Activated naive CD4-positive, alpha-beta T cell treated with anti-CD3 and anti-CD28 coated beads for 36 hours (primary cell): Measurements from ENCODE around the gene ENKUR. TPM values are rescaled to one million over a fixed set of nuclear protein-coding genes. Genes with fewer than 3 reads are reported as not detected.
A peak's percentile ranks its signal among the peaks of the same experiment; 100 is the strongest.
"Not testable (repeated sequence)": the region's sequence is repeated elsewhere in the genome, so short reads cannot be mapped to it uniquely, and the experiment has no call there.

Source experiments
- CTCF ChIA-PET: fragments of 350-600 bp; sonication (Branson Sonifier 250); formaldehyde crosslinking; loops from one replicate; lab custom pipeline; 2021; ENCODE audit warnings: antibody characterized with exemption; lab: Charles Lee
- DNase-seq: peaks from one replicate; pipeline ENCODE4 v3.0.0-alpha.2; 2020
- H3K27ac Mint-ChIP-seq: one replicate; pipeline ENCODE4 v1.8.0; 2021; ENCODE audit warnings: mild to moderate bottlenecking, mixed read lengths
- H3K27me3 Mint-ChIP-seq: one replicate; pipeline ENCODE4 v1.8.0; 2021; ENCODE audit warnings: low read depth, mixed read lengths
- H3K36me3 Mint-ChIP-seq: one replicate; pipeline ENCODE4 v1.8.0; 2021; ENCODE audit warnings: low read depth, mixed read lengths
- H3K4me1 Mint-ChIP-seq: one replicate; pipeline ENCODE4 v1.8.0; 2021; ENCODE audit warnings: low read depth, mixed read lengths
- H3K4me3 Mint-ChIP-seq: one replicate; pipeline ENCODE4 v1.8.0; 2021; ENCODE audit warnings: mild to moderate bottlenecking, moderate library complexity, mixed read lengths
- H3K9me3 Mint-ChIP-seq: one replicate; pipeline ENCODE4 v1.8.0; 2021; ENCODE audit warnings: mixed read lengths
- intact Hi-C: fragments of 100-400 bp; cut with micrococcal nuclease; formaldehyde crosslinking; loops from one replicate; pipeline ENCODE4 v1.15.1; 2023
- total RNA-seq, 2 experiments: library from RNA; stranded (reverse); gene quantifications; one replicate each; pipeline ENCODE4 v1.2.3, GENCODE V29; 2021

The ENKUR gene
- total RNA-seq, 2 experiments from 2014 or later, result not detected

DNA sequence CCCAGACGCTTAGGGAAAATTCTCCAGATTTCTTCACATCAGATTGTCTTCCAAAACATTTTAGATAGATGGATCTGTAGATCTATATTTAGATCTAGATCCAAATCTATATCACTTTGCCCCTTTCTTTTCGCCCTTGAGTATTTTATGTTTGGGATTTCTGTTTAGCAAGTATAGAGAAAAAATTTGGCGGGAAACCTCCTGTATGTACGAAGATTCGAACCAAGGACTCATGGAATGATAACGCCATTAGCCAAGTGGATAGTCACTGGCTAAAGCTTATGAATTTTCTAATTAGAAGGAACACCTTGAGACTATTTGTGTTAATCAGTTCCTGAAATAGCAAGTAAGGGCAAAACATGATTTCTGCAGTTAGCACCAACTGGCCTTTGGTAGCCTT lies 1.7 kb upstream of the ENKUR start:
- DNase-seq, result no peak
- H3K4me3 Mint-ChIP-seq, result peak overlapping the region; percentile 93
- CTCF ChIA-PET, result interaction anchor here (0.7 kb wide), 1 partner anchor 60 kb away, joined by 3 read pairs; no protein-coding TSS in a partner anchor
- H3K27ac Mint-ChIP-seq, result peak overlapping the region; percentile 99
- intact Hi-C loops, result loop anchor here (2.0 to 5.0 kb wide), 7 partner anchors 63 to 1580 kb away; partner anchors contain the start of genes APBB1IP, KIAA1217 and OTUD1
- no peaks in the 10 kb centered on the region for H3K36me3 Mint-ChIP-seq
- H3K4me1 Mint-ChIP-seq, result peaks cover 19% of the 10 kb centered on the region
- H3K9me3 Mint-ChIP-seq, result peaks cover 4% of the 10 kb centered on the region
- no peaks in the 10 kb centered on the region for H3K27me3 Mint-ChIP-seq

DNA sequence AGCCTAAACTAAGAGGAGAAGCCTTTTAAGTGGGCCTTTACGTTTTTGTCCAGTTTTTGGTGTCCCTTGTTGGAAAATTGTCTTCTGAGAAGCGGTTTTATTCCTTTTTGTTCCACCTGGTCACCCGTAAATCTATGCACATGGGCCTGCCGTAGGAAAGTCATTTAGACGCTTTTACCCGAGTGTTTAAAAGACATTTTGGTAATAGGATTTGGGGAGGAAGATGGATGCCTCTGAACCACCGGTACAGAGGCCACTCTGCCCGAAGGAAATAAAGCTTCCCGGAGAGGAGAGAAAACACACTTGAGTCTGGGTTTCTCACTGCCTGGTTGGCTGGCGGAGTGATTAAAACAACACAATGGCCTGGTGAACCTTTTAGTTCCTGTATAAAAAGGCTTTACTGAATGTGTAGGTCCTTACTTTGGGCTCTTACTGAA lies 1.2 kb upstream of the ENKUR start:
- Mint-ChIP-seq H3K27me3 (no peaks in the 10 kb centered on the region), H3K4me1 (peaks cover 19% of the 10 kb centered on the region), H3K27ac (peak overlapping the region; percentile 99), H3K9me3 (peaks cover 5% of the 10 kb centered on the region), H3K36me3 (no peaks in the 10 kb centered on the region), H3K4me3 (peak overlapping the region; percentile 93)
- intact Hi-C loops, result loop anchor here (2.0 to 5.0 kb wide), 7 partner anchors 64 to 1580 kb away; partner anchors contain the start of genes APBB1IP, KIAA1217 and OTUD1
- DNase-seq, result peak; percentile 33
- CTCF ChIA-PET, result interaction anchor here (1.7 kb wide), 1 partner anchor 310 kb away, joined by 5 read pairs; no protein-coding TSS in a partner anchor

DNA sequence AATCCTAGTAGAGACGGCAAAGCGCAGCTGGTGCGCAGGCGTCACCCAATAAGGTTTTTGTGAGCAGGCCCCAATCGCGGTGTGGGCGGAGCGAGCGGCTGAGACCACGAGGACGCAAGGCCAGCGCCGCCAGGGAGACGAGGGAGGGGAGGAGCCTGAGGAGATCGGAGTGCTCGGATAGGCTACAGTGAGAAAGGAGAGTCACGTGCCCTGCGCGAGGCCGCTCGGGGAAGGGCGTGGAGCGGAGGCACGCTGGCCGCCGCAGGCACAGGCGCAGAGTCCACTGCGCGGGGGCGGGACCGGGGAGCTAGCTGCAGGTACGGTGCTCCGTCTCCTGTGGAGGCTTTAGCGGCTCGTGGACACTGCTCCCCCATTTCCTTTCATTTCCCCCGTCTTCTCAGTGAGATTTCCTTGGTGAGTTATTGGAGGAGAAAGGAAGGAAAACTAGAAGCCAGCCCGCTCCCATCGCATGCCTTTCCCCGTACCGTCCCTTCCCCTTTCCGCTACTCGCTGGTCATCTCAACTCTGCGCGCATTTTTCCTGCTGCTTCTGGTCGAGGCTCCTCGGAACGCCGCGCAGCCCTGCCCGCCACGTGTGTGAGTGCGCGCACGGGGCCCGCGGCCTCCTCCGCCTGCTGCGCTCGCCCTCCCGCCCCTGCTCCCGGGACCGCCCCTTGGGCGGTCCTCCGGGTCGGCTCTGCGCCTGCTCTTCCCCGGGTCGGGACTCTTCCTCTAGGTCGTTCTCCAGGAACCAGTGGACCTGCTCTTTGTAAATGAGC lies 607 bp upstream of the ENKUR start, which contains the start of gene THNSL1:
Gene THNSL1, plus strand, starts transcription at position 237 of the 778 bp plus-strand sequence. CDS start 6,612 bp downstream, outside the sequence.
- Mint-ChIP-seq H3K4me3 (peak within 1 kb of the TSS; percentile 93), H3K4me1 (peaks cover 19% of the 10 kb centered on the region), H3K27me3 (no peaks in the 10 kb centered on the region), H3K27ac (peak within 1 kb of the TSS; percentile 99), H3K36me3 (no peaks in the 10 kb centered on the region), H3K9me3 (peaks cover 5% of the 10 kb centered on the region)
- intact Hi-C loops, result loop anchor here (1.0 to 5.0 kb wide), 12 partner anchors 46 to 1682 kb away; partner anchors contain the start of genes APBB1IP, KIAA1217 and OTUD1
- peak; percentile 97 for DNase-seq
- CTCF ChIA-PET, result interaction anchor here (1.7 kb wide), 1 partner anchor 310 kb away, joined by 5 read pairs; no protein-coding TSS in a partner anchor

DNA sequence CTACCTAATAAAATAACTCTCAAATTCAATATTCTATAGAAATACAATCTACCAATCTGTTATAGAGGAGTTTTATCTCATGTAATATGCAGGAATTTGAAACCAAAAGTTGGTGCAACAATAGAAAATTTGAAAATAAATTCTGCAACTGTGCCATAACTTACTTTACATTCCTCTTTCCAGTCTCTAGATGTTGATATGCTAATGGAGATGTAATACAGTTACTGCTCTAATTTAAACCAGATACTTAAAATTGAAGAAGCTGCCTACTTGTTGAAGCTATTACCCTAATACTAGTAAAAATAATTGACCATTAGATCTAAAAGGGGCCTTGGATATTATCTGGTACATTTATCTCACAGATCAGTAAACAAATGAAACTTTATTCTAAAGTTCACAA lies 1.4 kb downstream of the ENKUR start:
- no peaks in the 10 kb centered on the region for H3K27me3 Mint-ChIP-seq
- no peak for DNase-seq
- H3K4me3 Mint-ChIP-seq, result no peak overlapping the region
- peaks cover 5% of the 10 kb centered on the region for H3K9me3 Mint-ChIP-seq
- H3K36me3 Mint-ChIP-seq, result no peaks in the 10 kb centered on the region
- no peak overlapping the region for H3K27ac Mint-ChIP-seq
- CTCF ChIA-PET, result no interaction called here
- intact Hi-C loops, result no loop called here
- H3K4me1 Mint-ChIP-seq, result peaks cover 19% of the 10 kb centered on the region

DNA sequence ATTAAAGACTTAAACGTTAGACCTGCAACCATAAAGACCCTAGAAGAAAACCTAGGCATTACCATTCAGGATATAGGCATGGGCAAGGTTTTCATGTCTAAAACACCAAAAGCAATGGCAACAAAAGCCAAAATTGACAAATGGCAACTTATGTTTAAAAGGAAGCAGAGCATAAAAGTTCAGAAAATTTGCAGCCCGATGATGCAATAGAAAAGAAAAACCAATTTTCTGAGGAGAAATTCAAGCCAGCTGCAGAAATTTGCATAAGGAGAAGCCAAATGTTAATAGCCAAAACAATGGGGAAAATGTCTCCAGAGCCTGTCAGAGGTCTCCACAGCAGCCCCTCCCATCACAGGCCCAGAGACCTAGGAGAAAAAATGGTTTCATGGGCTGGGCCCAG lies 4.4 kb downstream of the ENKUR start:
- intact Hi-C loops, H3K9me3 Mint-ChIP-seq, H3K36me3 Mint-ChIP-seq, H3K4me1 Mint-ChIP-seq, DNase-seq, H3K27me3 Mint-ChIP-seq, H3K4me3 Mint-ChIP-seq, H3K27ac Mint-ChIP-seq, CTCF ChIA-PET: not testable (repeated sequence)

DNA sequence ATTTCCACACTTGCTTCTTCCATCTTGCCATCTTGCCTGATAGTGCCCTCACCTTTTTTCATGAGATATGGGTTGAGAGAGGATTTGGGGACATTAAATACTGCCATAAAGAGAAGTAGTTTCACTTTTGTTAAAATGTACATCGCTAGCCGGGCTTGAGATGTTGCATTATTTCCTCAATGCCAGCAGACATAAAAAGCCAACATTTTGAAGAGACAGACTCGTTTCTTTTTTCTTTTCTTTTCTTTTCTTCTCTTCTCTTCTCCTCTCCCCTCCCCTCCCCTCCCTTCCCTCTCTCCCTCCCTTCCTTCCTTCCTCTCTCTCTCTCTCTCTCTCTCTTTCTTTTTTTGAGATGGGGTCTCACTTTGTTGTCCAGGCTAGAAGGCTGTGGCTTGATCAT lies 17.9 kb downstream of the ENKUR start:
- no peak overlapping the region for H3K27ac Mint-ChIP-seq
- H3K36me3 Mint-ChIP-seq, result peaks cover 3% of the 10 kb centered on the region
- no peak for DNase-seq
- H3K4me1 Mint-ChIP-seq, result no peaks in the 10 kb centered on the region
- H3K9me3 Mint-ChIP-seq, result peaks cover 8% of the 10 kb centered on the region
- H3K4me3 Mint-ChIP-seq, result no peak overlapping the region
- CTCF ChIA-PET, result no interaction called here
- intact Hi-C loops, result no loop called here
- no peaks in the 10 kb centered on the region for H3K27me3 Mint-ChIP-seq

DNA sequence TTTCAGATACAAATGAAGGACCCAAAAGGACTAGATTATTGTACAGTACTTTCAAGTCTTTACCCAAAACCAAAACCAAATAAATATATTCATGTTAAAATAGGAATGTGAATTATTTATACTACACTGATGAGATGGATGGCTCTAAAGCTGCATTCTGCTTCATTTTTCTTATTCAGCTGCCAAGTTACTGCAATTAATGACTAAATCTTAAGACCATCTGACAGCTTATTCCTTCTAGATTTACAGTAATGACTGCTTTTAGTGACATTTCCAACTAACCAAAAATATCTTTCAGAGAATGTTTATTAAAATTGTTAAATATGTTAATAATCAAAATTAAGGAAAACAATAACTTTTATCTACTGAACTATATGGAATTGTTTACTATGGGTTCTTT lies 20.9 kb downstream of the ENKUR start:
- H3K27me3 Mint-ChIP-seq, result peaks cover 3% of the 10 kb centered on the region
- H3K36me3 Mint-ChIP-seq, result no peaks in the 10 kb centered on the region
- no peaks in the 10 kb centered on the region for H3K9me3 Mint-ChIP-seq
- DNase-seq, result no peak
- H3K27ac Mint-ChIP-seq, result no peak overlapping the region
- intact Hi-C loops, result no loop called here
- H3K4me1 Mint-ChIP-seq, result no peaks in the 10 kb centered on the region
- CTCF ChIA-PET, result no interaction called here
- no peak overlapping the region for H3K4me3 Mint-ChIP-seq

DNA sequence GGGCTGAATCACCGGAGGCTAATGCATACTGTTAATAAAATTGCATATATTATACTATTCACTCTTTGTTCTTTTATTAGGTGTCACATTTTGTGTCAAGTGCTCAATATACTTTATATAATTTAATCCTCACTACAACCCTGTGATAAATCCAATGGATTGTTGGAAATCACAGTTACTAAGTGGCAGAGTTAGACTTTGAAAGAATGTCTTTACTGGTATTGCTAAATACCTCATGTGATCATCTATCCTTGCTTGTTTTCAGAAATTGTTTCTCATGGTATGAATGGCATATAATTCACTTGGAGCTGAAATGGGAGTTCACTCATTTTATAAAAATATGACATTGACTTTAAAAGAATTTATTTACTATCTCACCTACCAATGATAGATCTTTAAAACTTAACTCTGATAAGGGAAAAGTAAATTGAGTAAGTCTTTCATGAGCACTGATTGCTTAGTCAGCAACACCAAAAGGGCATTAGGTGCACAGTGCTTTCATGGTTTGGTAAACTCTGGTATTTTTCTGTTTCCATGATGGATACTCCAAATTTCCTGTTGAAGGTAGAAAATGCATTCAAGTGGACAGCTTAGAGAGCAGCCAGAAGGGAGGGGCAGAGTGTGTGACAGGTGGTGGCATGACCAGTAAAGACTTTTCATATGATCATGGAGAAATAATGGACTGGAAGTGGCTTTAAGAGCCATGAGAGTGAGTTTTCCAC lies 22.6 kb downstream of the ENKUR start:
- Mint-ChIP-seq H3K4me3 (no peak overlapping the region), H3K27me3 (peaks cover 3% of the 10 kb centered on the region), H3K9me3 (no peaks in the 10 kb centered on the region), H3K27ac (no peak overlapping the region), H3K36me3 (no peaks in the 10 kb centered on the region), H3K4me1 (no peaks in the 10 kb centered on the region)
- CTCF ChIA-PET, result interaction anchor here (1.5 kb wide), 1 partner anchor 350 kb away, joined by 4 read pairs; no protein-coding TSS in a partner anchor
- intact Hi-C loops, result no loop called here
- no peak for DNase-seq

DNA sequence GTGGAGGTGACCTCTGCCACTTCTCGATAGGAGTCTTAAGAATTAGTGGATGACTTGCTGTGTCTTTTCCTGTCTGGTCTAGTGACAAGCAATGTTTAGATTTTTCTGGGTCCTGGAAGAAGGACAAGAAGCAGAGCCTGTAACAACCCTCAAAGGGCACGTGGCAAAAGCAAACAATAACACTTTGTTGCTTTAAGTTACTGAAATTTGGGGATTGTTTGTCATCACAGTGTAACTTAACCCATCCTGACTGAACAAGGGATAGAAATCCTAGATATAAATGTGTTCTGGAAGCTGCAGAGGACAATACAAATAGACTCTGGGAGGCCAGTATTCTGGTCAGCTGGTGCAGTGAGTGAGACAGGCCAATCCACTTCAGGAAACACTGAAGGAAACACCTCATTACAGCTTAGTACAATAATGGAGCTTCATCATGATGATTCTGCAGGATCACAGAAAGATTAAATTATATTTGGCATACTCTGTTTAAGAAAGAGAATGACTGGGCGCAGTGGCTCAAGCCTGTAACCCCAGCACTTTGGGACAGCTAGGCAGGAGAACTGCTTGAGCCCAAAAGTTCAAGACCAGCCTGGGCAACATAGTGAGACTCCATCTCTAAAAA lies 23.3 kb downstream of the ENKUR start:
- CTCF ChIA-PET, result interaction anchor here (1.5 kb wide), 1 partner anchor 350 kb away, joined by 4 read pairs; no protein-coding TSS in a partner anchor
- no peaks in the 10 kb centered on the region for H3K36me3 Mint-ChIP-seq
- H3K27me3 Mint-ChIP-seq, result peaks cover 3% of the 10 kb centered on the region
- H3K9me3 Mint-ChIP-seq, result no peaks in the 10 kb centered on the region
- DNase-seq, result no peak
- H3K4me3 Mint-ChIP-seq, result no peak overlapping the region
- intact Hi-C loops, result no loop called here
- no peak overlapping the region for H3K27ac Mint-ChIP-seq
- no peaks in the 10 kb centered on the region for H3K4me1 Mint-ChIP-seq

DNA sequence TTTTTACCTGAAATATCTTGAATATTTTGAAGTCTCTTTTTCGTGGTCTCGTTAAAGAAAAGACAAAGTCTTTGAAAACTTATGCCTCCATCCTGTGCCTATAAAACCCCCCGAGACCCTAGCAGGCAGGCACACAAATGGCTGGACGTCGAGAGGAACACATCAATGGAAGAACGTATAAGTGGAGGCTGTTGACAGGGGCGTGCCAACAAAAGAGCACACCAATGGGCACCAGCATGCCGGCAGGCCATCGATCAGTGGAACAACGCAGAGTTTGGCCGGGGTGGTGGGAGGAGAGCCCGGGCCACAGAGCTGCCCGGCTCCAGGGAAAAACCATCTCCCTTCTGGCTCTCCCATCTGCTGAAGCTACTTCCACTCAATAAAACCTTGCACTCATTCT lies 24.7 kb downstream of the ENKUR start:
- DNase-seq, result no peak
- no peak overlapping the region for H3K4me3 Mint-ChIP-seq
- no peak overlapping the region for H3K27ac Mint-ChIP-seq
- no peaks in the 10 kb centered on the region for H3K9me3 Mint-ChIP-seq
- peaks cover 3% of the 10 kb centered on the region for H3K27me3 Mint-ChIP-seq
- CTCF ChIA-PET, result no interaction called here
- intact Hi-C loops, result no loop called here
- H3K36me3 Mint-ChIP-seq, result no peaks in the 10 kb centered on the region
- H3K4me1 Mint-ChIP-seq, result no peaks in the 10 kb centered on the region

DNA sequence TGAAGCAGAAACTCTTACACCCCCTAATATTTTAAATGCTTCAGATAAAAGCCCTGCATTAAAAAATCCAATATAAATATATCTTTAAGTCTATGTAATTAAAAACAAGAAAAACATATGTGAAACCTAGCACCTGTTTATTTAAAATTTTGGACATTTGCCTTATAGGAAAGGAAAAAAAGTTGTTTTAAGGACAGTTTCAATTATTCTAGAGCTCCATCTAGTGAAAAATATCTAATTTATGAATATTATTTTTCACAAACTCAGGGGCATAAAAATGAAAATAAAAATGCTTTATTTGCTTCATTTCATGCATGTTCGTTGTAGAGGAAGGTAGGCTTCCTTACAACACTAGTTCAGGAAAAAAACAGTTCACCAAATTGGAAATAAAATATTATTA lies 26.1 kb downstream of the ENKUR start:
- Mint-ChIP-seq H3K27me3 (peaks cover 3% of the 10 kb centered on the region), H3K9me3 (no peaks in the 10 kb centered on the region), H3K27ac (no peak overlapping the region), H3K4me1 (no peaks in the 10 kb centered on the region), H3K4me3 (no peak overlapping the region), H3K36me3 (no peaks in the 10 kb centered on the region)
- CTCF ChIA-PET, result interaction anchor here (1.1 to 1.4 kb wide), 2 partner anchors 175 to 344 kb away, joined by 3 to 5 read pairs; no protein-coding TSS in a partner anchor
- no peak for DNase-seq
- intact Hi-C loops, result loop anchor here (1.0 kb wide), 1 partner anchor 347 kb away; no protein-coding TSS in a partner anchor
